LNCaP clone FGC (cell line): ENCODE data around the gene MRPL50.

Experiments
- DNase-seq: peaks from one replicate; pipeline ENCODE4 v3.0.0-alpha.2; 2011; ENCODE audit warnings: low read depth
- H3K4me3 ChIP-seq: 2 replicates; pipeline ENCODE4 v1.5.1; 2011; ENCODE audit warnings: mild to moderate bottlenecking, low read depth, low read length, control low read depth
- CTCF ChIP-seq: IDR thresholded peaks from 2 replicates; pipeline ENCODE4 v1.5.1; 2012; ENCODE audit warnings: mild to moderate bottlenecking; ENCODE audit not compliant: control insufficient read depth, insufficient read depth; ENCODE audit errors: extremely low read depth

Gene MRPL50

GRCh38 chr9:101440714-101441230, 42.4 kb upstream of the MRPL50 start:
- no peak for TF ChIP-seq CTCF
- no peak overlapping the region for H3K4me3 ChIP-seq
- no peak for DNase-seq

GRCh38 chr9:101438523-101438922, 40.1 kb upstream of the MRPL50 start:
- DNase-seq: no peak
- H3K4me3 ChIP-seq: no peak overlapping the region

DNA sequence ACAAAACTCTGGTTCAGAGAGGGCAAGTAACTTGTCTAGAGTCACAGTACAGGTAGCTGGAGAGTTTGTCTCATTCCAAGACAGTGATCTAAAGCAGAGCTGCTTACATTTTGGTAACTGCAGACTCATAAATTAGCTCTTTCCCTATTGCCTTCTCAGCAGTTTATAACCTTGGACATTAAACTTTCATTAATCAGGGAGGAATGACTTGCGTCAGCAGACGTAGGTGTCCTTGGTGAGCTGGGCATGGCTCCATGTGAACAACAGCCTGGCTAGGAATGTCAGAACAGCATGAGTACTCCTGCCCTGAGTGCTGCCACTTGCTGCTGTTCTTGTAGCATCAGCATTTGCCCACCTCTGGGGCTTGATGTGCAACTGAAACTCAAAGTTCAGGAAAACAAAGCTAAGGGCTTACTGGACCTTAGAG, 39.4 kb upstream of the MRPL50 start:
- no peak for DNase-seq
- H3K4me3 ChIP-seq: no peak overlapping the region
- no peak for TF ChIP-seq CTCF

More at GRCh38 chr9:101438523-101438922, 40.1 kb upstream of the MRPL50 start:
- no peak for TF ChIP-seq CTCF

GRCh38 chr9:101435601-101436079, 37.2 kb upstream of the MRPL50 start, which contains the start of gene ALDOB:
TSS of gene ALDOB (minus strand) at chr9:101435774. CDS start at chr9:101430887, 4,887 bp downstream.
- no peak for DNase-seq
- TF ChIP-seq CTCF: no peak

DNA sequence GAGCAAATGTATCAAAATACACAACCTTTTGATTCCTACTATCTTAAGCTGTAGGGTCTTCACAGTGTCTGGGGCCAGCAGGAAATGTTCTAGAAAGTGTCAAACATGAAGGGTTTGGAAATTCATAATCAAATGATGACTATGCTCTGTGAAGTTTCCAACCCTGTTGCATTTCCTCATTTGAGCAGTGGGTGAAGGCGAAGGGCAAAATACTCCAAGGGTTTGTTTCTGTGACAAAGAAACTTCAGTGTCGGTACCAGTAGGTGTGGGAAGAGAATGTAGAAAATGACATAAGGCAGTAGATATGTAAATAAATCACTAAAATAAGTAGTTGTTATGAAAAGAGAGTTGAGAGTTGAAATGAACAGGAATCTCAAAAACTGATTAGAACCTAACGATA, 36.6 kb upstream of the MRPL50 start:
- TF ChIP-seq CTCF: no peak
- DNase-seq: no peak
- no peak overlapping the region for H3K4me3 ChIP-seq

More at GRCh38 chr9:101435601-101436079, 37.2 kb upstream of the MRPL50 start, which contains the start of gene ALDOB:
- H3K4me3 ChIP-seq: no peak within 1 kb of the TSS

DNA sequence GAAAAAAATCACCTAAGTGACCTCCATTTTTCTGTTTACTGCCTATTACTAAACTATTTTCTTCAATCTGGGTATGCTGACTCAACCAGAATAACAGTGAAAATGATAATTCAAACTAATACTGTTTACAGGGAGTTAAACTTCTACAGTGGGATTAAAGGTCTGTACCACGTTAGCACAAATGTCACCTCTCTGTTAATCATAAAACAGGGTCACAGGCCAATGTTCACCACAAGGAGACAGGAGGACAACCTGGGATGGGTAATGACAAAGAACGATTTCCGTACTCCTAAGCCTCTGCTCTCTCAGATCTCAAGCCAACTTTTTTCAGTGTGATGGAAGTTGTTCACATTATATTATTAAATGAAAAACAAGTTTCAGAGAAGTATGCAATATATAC, 34.8 kb upstream of the MRPL50 start:
- TF ChIP-seq CTCF: no peak

GRCh38 chr9:101432740-101433139, 34.3 kb upstream of the MRPL50 start:
- TF ChIP-seq CTCF: no peak
- no peak overlapping the region for H3K4me3 ChIP-seq
- DNase-seq: no peak

More for the DNA sequence above, 34.8 kb upstream of the MRPL50 start:
- DNase-seq: no peak
- H3K4me3 ChIP-seq: no peak overlapping the region
